SIG-M5 treated with dmso at 0.1 percent for 504 hours (cell line): Measurements from ENCODE around the gene NECTIN4.
"Not testable (repeated sequence)": the region's sequence is repeated elsewhere in the genome, so short reads cannot be mapped to it uniquely, and the experiment has no call there.

Source experiments
- DNase-seq: peaks from one replicate; lab custom pipeline; 2025; ENCODE audit not compliant: unreplicated experiment; lab: John Stamatoyannopoulos, UW

NECTIN4 gene

GRCh38 chr1:161033751-161034150, 55.6 kb downstream of the NECTIN4 start:
- DNase-seq, result no peak

DNA sequence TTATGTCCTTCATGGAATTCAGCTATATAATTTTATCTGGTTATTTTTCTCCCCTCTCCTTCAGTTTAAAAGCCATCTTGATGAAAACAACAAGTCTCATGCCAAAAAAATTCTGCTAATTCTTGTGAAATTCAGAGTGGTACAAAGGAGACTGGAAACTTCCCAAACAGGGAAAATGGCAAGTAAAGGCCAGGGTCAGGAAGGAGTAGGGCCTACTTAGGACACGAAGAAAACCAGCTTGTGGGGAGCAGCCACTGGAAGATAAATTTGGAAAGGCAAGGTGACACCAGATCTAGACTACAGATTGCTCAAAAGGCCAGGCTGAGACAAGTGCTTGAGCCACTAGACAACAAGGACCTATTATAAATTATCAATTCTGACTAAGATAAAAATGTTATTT, 56.9 kb downstream of the NECTIN4 start:
- DNase-seq, result no peak

DNA sequence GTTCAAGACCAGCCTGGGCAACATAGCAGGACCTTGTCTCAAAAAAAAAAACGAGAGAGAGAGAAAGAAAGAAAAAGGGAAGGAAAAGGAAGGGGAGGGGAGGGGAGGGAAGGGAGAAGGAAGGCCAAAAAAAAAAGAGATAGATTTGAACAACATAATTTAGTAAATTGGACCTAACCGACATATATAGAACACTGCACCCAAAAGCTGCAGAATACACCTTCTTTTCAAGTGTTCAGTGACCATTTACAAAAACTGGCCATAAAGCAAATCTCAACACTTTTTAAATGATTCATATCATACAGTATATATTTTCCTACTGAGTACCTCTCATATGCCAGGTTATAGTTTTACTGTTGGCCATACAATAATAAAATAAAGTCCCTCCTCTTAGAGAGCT, 57.5 kb downstream of the NECTIN4 start:
- no peak for DNase-seq

DNA sequence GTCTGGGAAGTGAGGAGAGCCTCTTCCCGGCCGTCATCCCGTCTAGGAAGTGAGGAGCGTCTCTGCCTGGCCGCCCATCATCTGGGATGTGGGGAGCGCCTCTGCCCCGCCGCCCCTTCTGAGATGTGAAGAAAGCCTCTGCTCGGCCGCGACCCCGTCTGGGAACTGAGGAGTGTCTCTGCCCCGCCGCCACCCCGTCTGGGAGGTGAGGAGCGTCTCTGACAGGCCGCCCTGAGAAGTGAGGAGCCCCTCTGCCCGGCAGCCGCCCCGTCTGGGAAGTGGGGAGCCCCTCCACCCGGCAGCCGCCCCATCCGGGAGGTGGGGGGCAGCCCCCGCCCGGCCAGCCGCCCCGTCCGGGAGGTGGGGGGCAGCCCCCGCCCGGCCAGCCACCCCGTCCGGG, 59.9 kb downstream of the NECTIN4 start:
- not testable (repeated sequence) for DNase-seq

DNA sequence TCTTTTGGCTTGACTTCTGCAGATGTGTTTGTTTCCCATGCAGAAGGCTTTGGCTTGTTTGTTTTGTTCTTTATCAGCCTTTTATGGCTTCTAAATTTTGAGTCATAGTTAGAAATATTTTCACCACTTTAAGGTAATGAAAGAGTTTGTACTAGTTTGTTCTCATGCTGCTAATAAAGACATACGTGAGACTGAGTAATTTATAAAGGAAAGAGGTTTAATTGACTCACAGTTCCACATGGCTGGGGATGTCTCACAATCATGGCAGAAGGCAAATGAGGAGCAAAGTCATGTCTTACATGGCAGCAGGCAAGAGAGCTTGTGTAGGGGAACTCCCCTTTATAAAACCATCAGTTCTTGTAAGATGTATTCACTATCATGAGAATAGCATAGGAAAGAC, 62.4 kb downstream of the NECTIN4 start:
- DNase-seq, result not testable (repeated sequence)

DNA sequence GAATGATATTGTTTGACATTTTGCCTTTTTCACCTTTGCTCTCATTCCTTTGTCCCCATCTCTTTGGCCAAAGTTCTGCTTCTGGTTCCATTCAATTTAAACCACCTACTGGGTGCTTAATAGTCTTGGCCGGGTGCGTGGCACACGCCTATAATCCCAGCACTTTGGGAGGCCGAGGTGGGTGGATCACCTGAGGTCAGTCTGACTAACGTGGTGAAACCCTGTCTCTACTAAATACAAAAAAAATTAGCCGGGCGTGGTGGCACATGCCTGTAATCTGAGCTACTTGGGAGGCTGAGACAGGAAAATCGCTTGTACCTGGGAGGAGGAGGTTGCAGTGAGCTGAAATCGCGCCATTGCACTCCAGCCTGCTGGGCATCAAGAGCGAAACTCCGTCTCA, 66.9 kb downstream of the NECTIN4 start:
- not testable (repeated sequence) for DNase-seq

DNA sequence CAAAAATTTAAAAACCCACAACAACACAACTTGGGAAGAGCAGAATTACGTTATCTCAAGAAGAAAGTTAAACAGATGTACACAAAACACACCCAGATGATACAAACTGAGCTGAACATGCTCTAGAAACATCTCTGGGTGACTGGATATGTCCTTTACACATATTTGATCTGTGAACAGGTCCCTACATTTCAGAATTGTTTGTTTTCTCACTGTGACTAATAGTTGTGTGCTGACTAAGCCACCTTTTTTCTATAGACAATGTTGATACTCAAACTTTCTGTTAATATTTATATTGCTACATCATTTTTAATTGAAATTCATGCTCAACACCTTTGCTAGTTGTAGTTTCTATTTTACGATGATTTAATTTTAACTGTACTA, 67.4 kb downstream of the NECTIN4 start:
- DNase-seq, result no peak

DNA sequence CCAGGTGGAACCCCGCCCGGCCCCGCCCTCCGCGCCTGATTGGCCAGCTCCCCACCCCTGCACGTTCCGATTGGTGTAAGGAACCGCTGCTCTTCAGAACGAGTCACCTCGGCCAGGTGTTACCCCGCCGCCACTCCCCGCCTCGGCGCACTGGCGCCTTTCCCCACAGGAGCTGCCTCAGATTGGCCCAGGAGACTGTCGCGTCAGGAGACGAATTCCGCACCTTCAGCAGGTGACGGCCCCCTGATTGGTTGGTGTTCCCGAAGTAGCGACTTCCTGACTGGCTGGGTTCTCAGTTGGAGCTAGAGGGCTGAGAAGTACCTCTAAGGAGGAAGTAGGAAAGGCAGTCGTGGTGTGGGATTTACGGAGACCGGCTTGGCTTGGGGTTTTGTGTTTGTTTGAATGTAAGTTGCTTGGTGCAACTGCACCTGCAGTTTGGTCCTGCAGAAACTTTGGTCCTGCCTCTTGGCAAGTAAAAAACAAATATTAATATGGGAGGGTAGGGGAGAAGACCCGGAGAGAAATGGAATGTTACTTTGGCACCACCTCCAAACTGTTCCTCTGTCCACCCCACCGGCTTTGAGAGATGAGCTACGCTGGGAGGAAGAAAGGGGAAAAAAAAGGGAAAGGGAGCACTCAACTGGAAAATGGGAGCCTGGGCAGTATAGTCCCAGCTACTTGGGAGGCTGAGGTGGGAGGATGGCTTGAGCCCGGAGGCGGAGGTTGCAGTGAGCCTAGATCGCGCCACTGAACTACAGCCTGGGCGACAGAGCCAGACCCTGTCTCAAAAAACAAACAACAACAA, 68.0 kb downstream of the NECTIN4 start:
- DNase-seq, result peak; percentile 98
